ENCODE results near the gene CYP4F12.
A peak's percentile ranks its signal among the peaks of the same experiment; 100 is the strongest.
"Not testable (repeated sequence)": the region's sequence is repeated elsewhere in the genome, so short reads cannot be mapped to it uniquely, and the experiment has no call there.

The CYP4F12 gene

DNA sequence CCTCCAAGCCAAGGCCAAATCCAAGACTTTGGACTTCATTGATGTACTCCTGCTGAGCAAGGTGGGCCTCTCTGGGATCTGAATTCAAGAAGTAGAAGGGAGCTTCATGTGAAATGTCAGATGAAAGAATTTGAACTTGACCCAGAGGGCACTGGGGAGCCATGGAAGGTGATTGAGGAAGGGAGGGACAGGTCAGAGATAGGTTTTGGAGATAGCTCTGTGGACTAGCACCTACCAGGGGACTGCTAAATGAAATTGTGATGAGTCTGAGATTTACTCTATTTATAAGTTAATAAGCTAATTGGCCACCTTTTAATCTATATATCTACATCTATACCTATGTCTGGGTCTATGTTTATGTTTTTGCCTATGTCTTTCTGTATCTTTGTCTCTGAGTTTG is 22.8 kb upstream of the CYP4F12 start:
- not testable (repeated sequence) for DNase-seq

DNA sequence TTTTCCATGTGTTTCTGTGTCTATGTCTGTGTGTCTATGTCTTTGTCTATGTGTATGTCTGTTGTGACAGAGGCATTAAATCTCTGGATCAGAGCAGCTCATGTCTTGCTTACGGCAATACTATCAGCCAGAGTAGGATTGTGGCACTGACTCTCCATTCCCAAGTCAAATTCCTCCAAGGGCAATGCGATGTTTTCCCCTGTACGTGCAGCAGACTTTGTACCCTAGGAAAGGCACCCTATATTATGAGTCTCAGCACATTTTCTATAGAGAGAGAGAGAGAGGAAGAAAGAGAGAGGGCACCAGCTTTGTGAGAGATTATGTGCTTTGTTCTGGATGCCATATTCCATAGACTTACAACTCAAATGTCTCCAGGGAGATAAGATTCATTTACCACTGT is 21.1 kb upstream of the CYP4F12 start:
- DNase-seq, result no peak

DNA sequence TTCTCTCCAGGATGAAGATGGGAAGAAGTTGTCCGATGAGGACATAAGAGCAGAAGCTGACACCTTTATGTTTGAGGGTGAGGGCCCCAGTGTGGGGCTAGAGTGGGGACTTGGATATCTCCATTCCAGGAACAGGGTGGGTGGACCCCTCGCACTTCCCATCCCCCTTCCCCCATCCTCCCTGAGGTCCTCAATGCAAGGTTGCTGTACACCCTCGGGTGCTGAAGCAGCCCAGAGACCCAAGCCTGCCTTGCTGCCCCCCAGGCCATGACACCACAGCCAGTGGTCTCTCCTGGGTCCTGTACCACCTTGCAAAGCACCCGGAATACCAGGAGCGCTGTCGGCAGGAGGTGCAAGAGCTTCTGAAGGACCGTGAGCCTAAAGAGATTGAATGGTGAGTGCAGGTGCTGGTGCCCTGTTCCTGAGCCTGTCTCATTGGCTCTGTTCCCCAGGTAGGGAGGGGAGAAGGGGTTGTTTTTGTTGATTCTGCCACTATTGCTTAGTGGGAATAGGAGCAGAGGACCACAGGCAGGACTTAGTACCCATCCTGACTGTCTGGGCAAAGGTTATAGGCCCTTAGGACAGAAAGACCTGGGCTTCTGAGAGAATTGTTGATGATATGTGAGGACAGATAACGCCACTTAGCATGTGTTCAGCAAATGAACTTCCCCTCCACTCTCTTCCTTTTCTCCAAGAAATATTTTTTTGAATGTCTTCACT is 20.2 kb upstream of the CYP4F12 start:
- no peak for DNase-seq

DNA sequence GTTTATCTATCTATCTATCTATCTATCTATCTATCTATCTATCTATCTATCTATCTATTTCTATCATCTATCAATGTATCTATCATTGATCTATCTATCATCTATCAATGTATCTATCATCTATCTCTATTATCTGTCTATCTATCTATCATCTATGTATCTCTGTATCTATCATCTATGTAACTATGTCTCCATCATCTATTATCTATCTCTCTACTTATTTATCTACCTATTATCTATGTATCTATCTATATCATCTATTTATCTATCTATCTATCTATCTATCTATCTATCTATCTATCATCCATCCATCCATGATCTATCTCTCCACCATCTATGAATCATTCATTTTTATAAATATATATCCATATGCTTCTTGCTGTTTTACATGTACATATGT is 16.4 kb upstream of the CYP4F12 start:
- DNase-seq, result no peak

DNA sequence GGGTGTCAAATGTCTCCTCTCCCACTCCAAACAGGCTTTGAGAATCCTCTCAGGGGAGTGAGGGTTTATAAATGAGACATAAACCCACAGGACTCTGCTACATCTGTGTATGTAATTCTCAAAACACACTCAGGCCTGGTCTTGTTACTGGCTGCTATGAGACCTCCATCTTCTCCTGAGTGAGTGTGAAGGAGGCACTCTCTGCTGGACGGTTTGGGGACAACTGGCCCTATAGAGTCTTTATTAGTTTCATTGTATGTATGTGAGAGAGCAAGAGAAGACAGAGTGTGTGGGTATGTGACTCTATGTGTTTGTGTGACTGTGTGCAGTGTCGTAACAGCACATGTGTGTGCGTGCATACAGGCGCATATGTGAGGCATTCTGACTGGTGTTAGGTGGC is 9.6 kb upstream of the CYP4F12 start:
- DNase-seq, result no peak

DNA sequence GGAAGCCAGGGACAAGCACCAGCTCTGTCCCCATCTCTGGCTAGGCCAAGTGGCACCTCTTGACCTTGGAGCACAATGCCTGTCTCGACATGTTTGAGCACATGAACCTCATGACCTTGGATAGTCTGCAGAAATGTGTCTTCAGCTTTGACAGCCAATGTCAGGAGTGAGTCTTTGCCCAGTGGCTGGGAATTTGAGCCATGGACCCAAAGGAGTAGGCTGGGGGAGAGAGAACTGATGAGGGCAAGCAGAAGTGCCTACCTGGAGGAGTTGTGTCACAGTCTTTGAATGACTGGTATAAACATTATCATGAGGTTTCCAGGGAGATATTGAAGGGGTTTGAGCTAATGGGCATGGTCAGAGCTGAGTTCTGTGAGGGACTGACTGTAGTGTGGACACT is 6.7 kb upstream of the CYP4F12 start:
- DNase-seq, result no peak

DNA sequence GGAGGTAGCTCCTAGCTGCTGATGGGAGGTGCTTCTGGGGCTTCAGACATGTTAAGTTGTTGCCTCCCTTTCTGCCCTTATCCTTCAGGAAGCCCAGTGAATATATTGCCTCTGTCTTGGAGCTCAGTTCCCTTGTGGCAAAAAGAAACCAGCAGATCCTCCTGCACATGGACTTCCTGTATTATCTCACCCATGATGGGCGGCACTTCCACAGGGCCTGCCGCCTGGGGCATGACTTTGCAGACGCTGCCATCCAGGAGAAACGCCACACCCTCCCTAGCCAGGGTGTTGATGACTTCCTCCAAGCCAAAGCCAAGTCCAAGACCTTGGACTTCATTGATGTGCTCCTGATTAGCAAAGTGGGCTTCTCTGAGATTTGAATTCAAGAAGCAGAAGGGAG is 6.0 kb upstream of the CYP4F12 start:
- no peak for DNase-seq

DNA sequence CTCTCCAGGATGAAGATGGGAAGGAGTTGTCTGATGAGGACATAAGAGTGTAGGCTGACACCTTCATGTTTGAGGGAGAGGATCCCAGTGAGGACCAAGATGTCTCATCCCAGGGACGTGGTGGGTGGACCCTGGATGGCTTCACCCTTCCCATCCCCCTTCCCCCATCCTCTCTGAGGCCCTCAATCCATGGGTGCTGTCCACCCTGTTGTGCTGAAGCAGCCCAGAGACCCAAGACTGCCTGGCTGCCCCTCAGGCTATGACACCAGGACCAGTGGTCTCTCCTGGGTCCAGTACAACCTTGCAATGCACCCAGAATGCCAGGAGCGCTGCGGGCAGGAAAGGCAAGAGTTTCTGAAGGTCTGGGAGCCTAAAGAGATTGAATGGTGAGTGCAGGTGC is 3.4 kb upstream of the CYP4F12 start:
- no peak for DNase-seq

DNA sequence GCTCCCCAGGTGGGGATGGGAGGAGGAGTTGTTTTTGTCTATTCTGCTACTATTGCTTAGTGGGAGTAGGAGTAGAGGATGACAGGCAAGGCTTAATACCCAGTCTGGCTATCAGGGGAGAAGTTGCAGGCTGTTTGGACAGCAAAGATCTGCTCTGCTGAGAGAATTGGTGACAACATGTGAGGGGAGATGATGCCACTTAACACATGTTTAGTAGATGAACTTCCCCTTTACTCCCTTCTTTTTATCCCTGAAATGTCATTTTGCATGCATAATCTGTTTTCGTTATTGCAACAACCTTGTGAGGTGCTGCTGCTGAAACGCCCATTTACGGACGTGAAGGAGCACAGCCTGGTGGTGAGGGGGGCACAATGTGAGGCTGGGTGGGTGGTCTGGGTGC is 3.0 kb upstream of the CYP4F12 start:
- DNase-seq, result no peak

DNA sequence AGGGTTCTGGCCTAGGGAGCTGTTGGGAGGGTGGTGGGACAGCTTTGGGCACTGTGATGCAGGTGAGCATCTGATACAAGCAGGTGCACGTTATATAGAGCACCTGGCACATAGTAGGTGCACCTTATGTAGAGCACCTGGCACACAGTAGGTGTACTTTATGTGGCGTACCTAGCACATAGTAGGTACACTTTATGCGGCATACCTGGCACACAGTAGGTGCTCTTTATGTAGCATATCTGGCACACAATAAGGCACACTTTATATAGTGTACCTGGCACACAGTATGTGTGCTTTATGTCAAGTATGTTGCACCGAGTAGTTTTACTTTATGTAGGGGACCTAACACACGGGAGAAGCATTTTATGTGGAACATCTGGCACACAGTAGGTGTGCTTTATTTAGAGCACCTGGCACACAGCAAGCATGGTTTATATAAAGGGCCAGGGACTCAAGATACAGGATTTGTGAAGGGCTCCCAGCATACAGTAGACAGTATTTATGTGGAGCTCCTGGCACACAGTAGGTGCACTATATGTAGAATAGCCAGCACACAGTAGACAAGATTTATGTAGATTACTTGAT is 1.6 kb upstream of the CYP4F12 start:
- DNase-seq, result no peak

DNA sequence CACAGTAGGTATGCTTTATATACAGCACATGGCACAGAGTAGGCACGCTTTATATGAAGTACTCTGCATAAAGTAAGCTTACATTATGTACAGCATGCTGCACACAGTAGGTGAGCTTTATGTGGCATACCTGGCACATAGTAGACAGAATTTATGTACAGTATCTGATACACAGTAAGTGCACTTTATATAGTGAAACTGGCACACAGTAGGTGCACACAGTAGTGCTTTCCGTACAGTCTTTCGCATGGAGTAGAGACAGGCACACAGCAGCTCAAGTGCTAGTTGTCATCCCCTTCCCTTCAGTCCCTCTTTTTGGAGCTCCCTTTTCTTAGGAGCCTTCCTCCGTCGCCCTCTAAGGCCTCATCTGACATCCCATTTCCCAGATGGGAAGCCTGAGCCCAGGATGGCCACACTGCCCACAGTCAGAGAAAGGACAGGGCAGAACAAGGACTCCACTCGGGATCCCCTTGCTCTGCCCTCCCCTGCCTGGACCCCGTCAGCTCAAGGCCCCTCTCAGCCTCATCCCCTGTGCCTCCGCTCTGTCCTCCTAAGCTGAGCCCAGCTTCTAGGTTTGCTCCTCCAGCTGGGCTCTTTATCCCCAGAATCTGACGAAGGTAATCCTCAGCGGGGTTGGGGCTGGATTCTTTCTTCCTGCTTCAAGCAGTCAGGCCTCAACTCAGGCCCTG is 852 bp upstream of the CYP4F12 start:
- DNase-seq, result no peak

DNA sequence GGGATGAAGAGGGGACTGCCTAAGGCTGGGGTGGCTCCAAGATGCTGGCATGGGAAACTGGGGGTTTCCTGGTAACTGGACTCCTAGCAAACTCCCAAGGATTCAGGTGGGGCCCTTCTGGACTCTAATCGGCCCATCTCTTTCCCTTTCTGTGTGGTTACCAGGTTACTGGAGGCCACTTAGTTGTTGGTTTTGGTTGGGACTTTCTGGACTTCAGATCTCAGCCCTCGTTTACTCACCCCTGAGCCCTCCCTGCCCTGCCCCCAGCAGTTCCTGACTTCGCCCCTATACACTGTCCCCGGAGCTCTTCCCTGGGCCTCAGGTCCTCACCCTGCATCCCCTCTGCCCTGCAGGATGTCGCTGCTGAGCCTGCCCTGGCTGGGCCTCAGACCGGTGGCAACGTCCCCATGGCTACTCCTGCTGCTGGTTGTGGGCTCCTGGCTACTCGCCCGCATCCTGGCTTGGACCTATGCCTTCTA is 328 bp downstream of the CYP4F12 start:
- no peak for DNase-seq

DNA sequence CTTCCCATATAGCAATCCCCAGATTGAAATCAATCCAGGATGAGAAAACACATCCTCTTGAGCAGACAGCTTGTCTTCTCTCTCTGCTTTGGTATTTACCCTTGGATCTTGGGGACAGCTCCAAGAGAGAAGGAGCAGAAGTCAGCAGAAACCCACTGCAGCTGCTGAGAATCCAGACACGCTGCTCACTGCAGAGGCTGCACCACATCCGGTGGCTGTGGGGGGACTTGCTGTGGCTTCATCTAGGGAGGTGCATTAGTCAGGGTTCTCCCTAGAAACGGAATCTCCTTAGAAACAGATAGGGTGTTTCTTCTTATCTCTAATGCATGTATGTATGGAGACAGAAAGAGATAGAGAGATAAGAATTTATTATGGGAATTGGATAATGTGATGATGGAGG is 2.7 kb downstream of the CYP4F12 start:
- DNase-seq, result no peak

DNA sequence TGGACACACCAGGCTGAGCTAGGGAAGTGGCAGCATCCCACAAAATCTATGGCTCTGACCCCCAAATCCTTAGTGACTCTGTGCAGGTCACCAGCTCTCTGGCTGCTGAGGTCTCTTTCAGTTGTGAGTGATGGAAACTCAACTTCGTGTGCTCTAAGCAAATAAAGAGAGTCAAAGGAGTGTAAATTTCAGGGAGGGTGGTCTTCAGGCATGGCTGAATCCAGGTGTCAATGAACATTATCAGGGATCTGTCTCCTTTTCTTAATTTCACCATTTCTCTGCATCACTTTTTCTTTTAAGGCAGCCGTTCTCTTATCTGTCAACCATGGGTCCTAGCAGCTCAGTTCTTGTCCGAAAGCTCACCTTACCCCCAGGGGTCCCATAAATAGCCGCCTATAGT is 6.2 kb downstream of the CYP4F12 start:
- DNase-seq, result no peak

DNA sequence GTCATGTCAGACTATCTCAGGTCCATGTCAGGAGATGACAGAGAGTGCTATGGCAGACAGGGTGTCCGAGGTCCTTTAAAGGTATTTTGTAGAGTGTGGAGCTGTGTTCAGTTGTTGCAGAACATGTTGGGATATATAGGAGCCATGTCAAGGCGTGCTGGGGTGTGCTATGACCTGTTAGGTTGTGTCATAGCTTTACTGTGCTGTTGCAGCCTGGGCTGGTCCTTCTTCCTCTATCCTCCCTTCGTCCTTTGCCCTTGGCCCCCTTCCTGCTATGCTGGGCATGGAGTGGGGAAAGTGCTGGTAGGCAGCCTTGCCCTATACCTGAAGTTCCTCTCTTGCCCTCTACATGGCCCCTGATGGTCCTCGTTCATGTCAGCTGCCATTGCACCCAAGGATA is 7.0 kb downstream of the CYP4F12 start:
- DNase-seq, result not testable (repeated sequence)

DNA sequence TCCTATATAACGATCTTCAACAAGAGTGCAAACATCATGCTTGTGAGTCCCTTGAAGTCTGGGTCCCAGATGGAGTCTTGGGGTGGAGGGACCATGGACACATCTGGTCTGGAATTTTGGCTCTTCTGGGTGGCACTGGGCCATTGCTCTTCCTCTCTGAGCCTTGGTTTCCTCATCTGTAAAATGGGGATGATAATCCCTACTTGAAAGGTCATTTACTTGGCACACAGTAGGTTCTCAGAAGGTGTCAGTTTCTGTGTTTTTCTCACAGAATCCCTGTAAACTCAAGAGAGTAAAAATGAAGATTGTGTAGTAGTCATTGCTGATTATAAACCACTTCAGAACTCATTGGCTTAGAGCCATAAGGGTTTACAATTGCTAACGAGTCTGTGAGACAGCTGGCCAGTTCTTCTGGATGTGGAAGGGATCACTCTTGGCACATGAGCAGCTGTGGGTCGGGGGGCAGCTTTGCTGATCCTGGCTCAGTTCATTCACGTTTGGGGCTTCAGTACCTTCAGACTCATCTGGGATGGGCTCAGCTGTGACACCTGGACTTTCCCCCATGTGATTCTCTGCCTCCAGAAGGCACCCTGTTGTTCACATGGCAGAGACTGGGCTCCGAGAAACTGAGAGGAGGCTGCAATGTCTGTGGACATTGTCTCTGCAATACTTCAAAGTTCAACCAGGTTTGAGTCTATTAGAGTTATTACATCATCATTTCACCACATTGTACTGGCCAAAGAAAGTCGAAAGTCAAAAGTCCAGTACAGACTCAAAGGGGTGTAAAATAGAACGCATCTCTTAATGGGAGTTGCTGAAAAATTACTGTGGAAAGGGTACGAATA is 7.8 kb downstream of the CYP4F12 start:
- no peak for DNase-seq

DNA sequence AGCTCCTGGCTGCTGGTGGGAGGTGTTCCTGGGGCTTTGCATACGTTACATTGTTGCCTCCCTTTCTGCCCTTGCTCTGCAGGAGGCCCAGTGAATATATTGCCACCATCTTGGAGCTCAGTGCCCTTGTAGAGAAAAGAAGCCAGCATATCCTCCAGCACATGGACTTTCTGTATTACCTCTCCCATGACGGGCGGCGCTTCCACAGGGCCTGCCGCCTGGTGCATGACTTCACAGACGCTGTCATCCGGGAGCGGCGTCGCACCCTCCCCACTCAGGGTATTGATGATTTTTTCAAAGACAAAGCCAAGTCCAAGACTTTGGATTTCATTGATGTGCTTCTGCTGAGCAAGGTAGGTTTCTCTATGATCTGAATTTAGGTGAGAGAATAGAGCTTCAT is 10.5 kb downstream of the CYP4F12 start:
- no peak for DNase-seq

DNA sequence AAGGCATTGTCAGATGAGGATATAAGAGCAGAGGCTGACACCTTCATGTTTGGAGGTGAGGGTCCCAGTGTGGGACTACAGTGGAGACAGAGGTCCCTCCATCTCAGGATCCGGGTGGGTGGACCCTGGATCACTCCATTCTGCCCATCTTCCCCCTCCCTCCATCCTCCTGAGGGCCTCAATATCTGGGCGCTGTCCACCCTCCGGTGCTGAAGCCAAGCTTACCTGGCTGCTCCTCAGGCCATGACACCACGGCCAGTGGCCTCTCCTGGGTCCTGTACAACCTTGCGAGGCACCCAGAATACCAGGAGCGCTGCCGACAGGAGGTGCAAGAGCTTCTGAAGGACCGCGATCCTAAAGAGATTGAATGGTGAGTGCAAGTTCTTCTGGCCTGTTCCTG is 11.9 kb downstream of the CYP4F12 start:
- no peak for DNase-seq

DNA sequence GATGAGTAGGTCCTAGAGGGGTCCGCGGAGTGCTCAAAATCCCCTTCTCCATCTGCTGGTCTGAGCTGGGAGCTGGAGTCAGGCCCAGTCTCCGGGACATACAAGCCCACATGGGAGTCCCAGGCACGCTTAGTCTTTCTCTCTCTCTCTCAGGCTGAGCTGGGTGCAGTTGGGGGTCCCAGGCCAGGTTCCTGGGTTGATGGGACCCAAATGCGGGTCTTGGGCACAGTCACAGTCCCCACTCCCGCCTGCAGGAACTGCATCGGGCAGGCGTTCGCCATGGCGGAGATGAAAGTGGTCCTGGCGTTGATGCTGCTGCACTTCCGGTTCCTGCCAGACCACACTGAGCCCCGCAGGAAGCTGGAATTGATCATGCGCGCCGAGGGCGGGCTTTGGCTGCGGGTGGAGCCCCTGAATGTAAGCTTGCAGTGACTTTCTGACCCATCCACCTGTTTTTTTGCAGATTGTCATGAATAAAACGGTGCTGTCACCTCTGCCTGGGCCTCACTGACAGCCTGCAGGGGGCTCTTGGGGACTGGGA is 23.8 kb downstream of the CYP4F12 start:
- DNase-seq, result no peak

DNA sequence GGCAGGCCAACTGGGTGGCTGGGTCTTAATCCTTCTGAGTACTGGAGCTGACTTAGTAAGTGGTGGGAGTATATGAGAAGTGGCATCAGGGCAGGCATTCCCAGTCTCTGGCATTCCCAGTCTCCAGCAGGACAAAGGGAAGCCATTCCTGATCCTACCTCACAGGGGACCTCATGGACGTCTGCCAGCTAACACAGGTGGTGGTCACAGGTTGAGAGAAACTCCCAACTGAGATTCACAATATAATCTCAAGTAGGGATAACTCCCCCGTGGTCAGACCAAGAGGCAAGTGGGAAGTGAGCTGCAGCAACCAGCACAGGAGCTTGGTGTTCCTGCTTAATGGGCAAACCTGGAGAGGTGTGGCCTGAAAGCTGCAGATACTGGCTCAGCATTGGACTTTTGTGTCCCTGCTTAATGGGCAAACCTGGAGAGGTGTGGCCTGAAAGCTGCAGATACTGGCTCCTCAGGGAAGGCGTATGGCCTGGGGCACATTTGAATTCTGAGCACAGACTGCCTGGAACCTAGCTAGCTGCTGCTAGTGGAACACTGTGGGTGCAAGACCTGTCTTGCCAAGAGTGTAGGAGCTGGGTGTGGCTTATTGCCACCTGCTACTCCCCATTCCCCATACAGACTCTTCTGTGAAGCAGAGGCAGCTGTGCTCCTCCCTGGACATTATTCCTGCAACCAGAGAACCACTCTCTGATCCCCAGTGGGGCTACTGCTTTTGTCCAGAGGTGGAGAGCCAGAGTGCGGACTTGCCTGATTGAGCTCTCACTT is 29.1 kb downstream of the CYP4F12 start:
- DNase-seq, result no peak

DNA sequence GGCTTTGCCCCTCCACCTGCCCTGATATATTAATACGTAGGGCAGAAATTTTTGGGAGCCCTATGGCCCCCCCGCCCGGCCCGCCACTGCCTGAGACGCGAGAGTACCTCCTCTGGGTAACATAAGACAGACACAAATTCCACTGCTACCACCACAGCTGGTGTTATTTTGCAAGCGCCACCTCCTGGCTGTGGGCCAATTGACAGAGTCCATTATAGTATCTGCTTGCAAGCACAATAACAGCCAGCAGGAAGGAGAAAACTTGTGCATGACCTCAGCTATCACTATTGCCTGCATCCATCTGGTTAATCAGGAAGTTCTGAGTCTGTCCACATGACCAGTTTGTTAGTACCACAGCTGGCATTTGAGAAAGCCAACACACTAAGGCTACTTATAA is 29.6 kb downstream of the CYP4F12 start:
- DNase-seq, result peak; percentile 27 to 28

DNA sequence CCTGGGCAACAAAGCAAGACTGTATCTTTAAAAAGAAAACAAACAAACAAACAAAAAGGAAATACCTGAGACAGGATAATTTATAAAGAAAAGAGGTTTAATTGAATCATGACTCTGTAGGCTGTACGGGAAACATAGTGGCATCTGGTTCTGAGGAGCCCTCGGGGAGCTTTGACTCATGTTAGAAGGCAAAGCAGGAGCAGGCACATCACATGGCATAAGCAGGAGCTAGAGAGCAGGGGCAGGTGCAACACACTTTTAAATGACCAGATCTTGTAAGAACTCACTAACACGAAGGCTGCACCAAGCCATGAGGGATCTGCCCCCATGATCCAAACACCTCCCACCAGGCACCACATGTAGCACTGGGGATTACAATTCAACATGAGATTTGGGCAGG is 41.8 kb downstream of the CYP4F12 start:
- DNase-seq, result no peak
